ENCODE measurements around the gene MAK.

DNA sequence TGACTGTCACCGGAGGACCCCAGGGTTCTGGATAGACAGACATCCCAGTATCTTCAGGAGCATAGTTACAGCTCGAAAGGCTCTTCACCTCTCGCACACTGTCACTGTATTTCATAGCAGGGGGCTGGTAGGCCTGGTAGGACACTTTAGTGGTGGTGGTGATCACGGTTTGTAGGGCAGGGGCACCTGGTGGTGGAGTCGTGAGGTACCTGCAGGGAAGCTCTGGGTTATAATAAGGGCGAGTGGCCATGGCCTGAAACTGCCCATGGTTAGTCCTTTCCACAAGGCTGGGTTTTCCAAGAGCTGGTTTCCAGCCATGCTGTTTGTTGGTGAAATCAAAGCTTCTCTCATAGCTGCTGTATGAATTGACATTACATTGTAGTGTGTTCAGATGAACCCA is 35.9 kb upstream of the MAK start:
- TF ChIP-seq, protein P1, sequence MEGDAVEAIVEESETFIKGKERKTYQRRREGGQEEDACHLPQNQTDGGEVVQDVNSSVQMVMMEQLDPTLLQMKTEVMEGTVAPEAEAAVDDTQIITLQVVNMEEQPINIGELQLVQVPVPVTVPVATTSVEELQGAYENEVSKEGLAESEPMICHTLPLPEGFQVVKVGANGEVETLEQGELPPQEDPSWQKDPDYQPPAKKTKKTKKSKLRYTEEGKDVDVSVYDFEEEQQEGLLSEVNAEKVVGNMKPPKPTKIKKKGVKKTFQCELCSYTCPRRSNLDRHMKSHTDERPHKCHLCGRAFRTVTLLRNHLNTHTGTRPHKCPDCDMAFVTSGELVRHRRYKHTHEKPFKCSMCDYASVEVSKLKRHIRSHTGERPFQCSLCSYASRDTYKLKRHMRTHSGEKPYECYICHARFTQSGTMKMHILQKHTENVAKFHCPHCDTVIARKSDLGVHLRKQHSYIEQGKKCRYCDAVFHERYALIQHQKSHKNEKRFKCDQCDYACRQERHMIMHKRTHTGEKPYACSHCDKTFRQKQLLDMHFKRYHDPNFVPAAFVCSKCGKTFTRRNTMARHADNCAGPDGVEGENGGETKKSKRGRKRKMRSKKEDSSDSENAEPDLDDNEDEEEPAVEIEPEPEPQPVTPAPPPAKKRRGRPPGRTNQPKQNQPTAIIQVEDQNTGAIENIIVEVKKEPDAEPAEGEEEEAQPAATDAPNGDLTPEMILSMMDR (IDR thresholded peaks at IDR 0.05), result no peak
- TF ChIP-seq HMGA2 (CRISPR knock-in tag; IDR thresholded peaks at IDR 0.05) (no peak), MXD4 (CRISPR knock-in tag; IDR thresholded peaks at IDR 0.05; ENCODE audit: borderline replicate concordance) (no peak), FOXK1 (CRISPR knock-in tag; IDR thresholded peaks at IDR 0.05) (no peak), CREM (CRISPR knock-in tag; IDR thresholded peaks at IDR 0.05) (no peak), ETV6 (CRISPR knock-in tag; IDR thresholded peaks at IDR 0.05) (no peak)
- TF ChIP-seq, protein P2, sequence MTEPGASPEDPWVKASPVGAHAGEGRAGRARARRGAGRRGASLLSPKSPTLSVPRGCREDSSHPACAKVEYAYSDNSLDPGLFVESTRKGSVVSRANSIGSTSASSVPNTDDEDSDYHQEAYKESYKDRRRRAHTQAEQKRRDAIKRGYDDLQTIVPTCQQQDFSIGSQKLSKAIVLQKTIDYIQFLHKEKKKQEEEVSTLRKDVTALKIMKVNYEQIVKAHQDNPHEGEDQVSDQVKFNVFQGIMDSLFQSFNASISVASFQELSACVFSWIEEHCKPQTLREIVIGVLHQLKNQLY (CRISPR knock-in tag; IDR thresholded peaks at IDR 0.05), result no peak
- TF ChIP-seq, protein P3, sequence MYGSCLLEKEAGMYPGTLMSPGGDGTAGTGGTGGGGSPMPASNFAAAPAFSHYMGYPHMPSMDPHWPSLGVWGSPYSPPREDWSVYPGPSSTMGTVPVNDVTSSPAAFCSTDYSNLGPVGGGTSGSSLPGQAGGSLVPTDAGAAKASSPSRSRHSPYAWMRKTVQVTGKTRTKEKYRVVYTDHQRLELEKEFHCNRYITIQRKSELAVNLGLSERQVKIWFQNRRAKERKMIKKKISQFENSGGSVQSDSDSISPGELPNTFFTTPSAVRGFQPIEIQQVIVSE (CRISPR knock-in tag; IDR thresholded peaks at IDR 0.05; ENCODE audit: borderline replicate concordance), result no peak

Data from WTC11 (cell line).